ENCODE results near the gene ACAP1.

The ACAP1 gene

GRCh38 chr17:7317161-7317803, 19.0 kb upstream of the ACAP1 start:
- CTCF ChIA-PET, result no interaction called here
- Mint-ChIP-seq H3K4me3 (no peak overlapping the region), H3K4me1 (peaks cover 35% of the 10 kb centered on the region), H3K9me3 (no peaks in the 10 kb centered on the region), H3K27me3 (no peaks in the 10 kb centered on the region), H3K27ac (peak overlapping the region; percentile 76), H3K36me3 (peaks cover 41% of the 10 kb centered on the region)
- no peak for DNase-seq

GRCh38 chr17:7318121-7318860, 18.0 kb upstream of the ACAP1 start:
- Mint-ChIP-seq H3K27me3 (no peaks in the 10 kb centered on the region), H3K4me3 (no peak overlapping the region), H3K9me3 (no peaks in the 10 kb centered on the region), H3K27ac (peak overlapping the region; percentile 76), H3K36me3 (peaks cover 39% of the 10 kb centered on the region), H3K4me1 (peaks cover 24% of the 10 kb centered on the region)
- no peak for DNase-seq
- CTCF ChIA-PET, result no interaction called here

GRCh38 chr17:7321466-7321865, 14.9 kb upstream of the ACAP1 start:
- DNase-seq, result no peak
- no peak overlapping the region for H3K27ac Mint-ChIP-seq
- no peak overlapping the region for H3K4me3 Mint-ChIP-seq
- CTCF ChIA-PET, result interaction anchor here (1.0 to 1.4 kb wide), 2 partner anchors 24 to 28 kb away, joined by 3 to 4 read pairs; no protein-coding TSS in a partner anchor
- H3K9me3 Mint-ChIP-seq, result no peaks in the 10 kb centered on the region
- peaks cover 35% of the 10 kb centered on the region for H3K36me3 Mint-ChIP-seq
- H3K4me1 Mint-ChIP-seq, result peaks cover 8% of the 10 kb centered on the region
- H3K27me3 Mint-ChIP-seq, result no peaks in the 10 kb centered on the region

GRCh38 chr17:7322520-7323194, 13.7 kb upstream of the ACAP1 start:
- Mint-ChIP-seq H3K4me3 (no peak overlapping the region), H3K4me1 (peaks cover 13% of the 10 kb centered on the region), H3K27me3 (no peaks in the 10 kb centered on the region), H3K27ac (no peak overlapping the region), H3K9me3 (no peaks in the 10 kb centered on the region), H3K36me3 (peaks cover 32% of the 10 kb centered on the region)
- CTCF ChIA-PET, result interaction anchor here (1.0 to 4.8 kb wide), 5 partner anchors 13 to 27 kb away, joined by 3 to 29 read pairs (median 4); partner anchors contain the start of gene ACAP1
- no peak for DNase-seq

DNA sequence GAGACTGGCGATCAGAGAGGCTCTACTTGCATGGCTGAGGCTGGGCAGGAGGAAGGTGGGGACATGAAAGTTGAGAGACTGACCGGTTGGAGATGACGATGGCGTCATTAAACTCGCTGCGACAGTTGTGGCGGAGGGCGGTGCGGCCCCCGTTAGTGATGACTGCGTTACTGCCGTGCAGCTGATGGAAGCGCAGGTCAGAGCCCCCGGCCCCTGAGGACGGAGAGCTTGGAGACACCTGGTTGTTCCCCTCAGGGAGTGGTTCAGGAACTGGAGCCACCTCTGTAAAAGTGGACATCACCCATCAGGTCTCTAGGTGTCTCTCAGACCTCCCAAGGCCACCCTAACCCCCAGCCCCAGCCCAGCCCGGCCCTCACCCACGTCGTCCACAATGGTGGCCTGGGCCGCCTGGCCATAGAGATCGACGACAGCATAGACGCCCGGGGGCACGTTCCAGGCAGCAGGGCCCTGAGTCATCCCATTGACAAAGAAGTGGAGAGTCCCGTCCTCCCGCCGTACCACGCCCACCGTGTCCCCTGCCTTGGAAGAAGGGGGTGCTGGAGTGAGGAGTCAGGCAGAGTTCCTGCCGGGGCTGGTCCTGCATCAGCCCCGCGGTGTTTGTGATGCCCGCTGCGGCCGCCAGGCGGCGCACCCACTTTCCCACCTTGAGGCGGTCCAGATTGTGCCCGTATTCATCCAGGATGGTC, 12.4 kb upstream of the ACAP1 start:
- Mint-ChIP-seq H3K9me3 (no peaks in the 10 kb centered on the region), H3K4me3 (no peak overlapping the region), H3K4me1 (peaks cover 24% of the 10 kb centered on the region), H3K36me3 (peaks cover 26% of the 10 kb centered on the region), H3K27me3 (no peaks in the 10 kb centered on the region), H3K27ac (no peak overlapping the region)
- CTCF ChIA-PET, result interaction anchor here (0.7 to 4.8 kb wide), 7 partner anchors 10 to 27 kb away, joined by 3 to 54 read pairs (median 6); partner anchors contain the start of genes ACAP1 and GPS2
- peak; percentile 76 for DNase-seq

DNA sequence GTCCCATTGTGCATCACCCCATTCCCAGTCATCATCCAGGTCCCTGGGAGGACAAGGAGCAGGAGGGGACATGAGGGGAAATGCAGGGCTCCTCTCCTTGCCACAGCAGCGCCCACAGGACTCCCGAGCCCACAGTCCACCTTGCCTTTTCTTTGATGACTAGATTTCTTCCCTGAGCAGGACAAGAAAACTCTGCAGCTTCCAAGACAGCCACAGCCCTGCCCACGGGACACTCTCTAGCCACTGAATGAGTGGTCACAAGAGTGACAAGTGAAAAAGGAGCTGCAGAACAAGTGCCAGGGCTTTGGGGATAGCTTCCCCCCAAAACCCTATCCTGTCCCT, 11.9 kb upstream of the ACAP1 start:
- Mint-ChIP-seq H3K9me3 (no peaks in the 10 kb centered on the region), H3K36me3 (peaks cover 25% of the 10 kb centered on the region), H3K27me3 (no peaks in the 10 kb centered on the region), H3K27ac (no peak overlapping the region), H3K4me3 (no peak overlapping the region), H3K4me1 (peaks cover 25% of the 10 kb centered on the region)
- no peak for DNase-seq
- CTCF ChIA-PET, result interaction anchor here (0.8 to 4.8 kb wide), 8 partner anchors 10 to 27 kb away, joined by 3 to 54 read pairs (median 6); partner anchors contain the start of genes ACAP1 and GPS2

GRCh38 chr17:7325031-7325528, 11.2 kb upstream of the ACAP1 start:
- H3K27me3 Mint-ChIP-seq, result no peaks in the 10 kb centered on the region
- no peak overlapping the region for H3K4me3 Mint-ChIP-seq
- DNase-seq, result no peak
- CTCF ChIA-PET, result interaction anchor here (0.8 to 4.8 kb wide), 8 partner anchors 11 to 26 kb away, joined by 3 to 54 read pairs (median 6); partner anchors contain the start of genes ACAP1 and GPS2
- H3K9me3 Mint-ChIP-seq, result no peaks in the 10 kb centered on the region
- peaks cover 31% of the 10 kb centered on the region for H3K4me1 Mint-ChIP-seq
- no peak overlapping the region for H3K27ac Mint-ChIP-seq
- H3K36me3 Mint-ChIP-seq, result peaks cover 25% of the 10 kb centered on the region

GRCh38 chr17:7326186-7326585, 10.1 kb upstream of the ACAP1 start:
- no peak overlapping the region for H3K4me3 Mint-ChIP-seq
- DNase-seq, result no peak
- H3K36me3 Mint-ChIP-seq, result peaks cover 25% of the 10 kb centered on the region
- H3K27ac Mint-ChIP-seq, result no peak overlapping the region
- CTCF ChIA-PET, result interaction anchor here (0.5 to 4.8 kb wide), 4 partner anchors 11 to 39 kb away, joined by 3 to 54 read pairs (median 17); partner anchors contain the start of gene ACAP1
- peaks cover 40% of the 10 kb centered on the region for H3K4me1 Mint-ChIP-seq
- no peaks in the 10 kb centered on the region for H3K9me3 Mint-ChIP-seq
- no peaks in the 10 kb centered on the region for H3K27me3 Mint-ChIP-seq

- DNase-seq, result no peak
- H3K36me3 Mint-ChIP-seq, result peaks cover 21% of the 10 kb centered on the region
- no peak overlapping the region for H3K27ac Mint-ChIP-seq
- peaks cover 46% of the 10 kb centered on the region for H3K4me1 Mint-ChIP-seq
- no peaks in the 10 kb centered on the region for H3K9me3 Mint-ChIP-seq
- H3K4me3 Mint-ChIP-seq, result no peak overlapping the region
- no peaks in the 10 kb centered on the region for H3K27me3 Mint-ChIP-seq
- CTCF ChIA-PET, result interaction anchor here (0.9 to 4.8 kb wide), 3 partner anchors 10 to 18 kb away, joined by 3 to 54 read pairs (median 29); partner anchors contain the start of gene ACAP1
These were observed 9.3 kb upstream of the ACAP1 start for GRCh38 chr17:7327056-7327455.

- CTCF ChIA-PET, result interaction anchor here (4.3 to 4.8 kb wide), 2 partner anchors 10 to 18 kb away, joined by 29 to 54 read pairs; partner anchors contain the start of gene ACAP1
- Mint-ChIP-seq H3K27me3 (no peaks in the 10 kb centered on the region), H3K9me3 (no peaks in the 10 kb centered on the region), H3K4me3 (peak overlapping the region; percentile 43), H3K4me1 (peaks cover 50% of the 10 kb centered on the region), H3K36me3 (peaks cover 16% of the 10 kb centered on the region), H3K27ac (no peak overlapping the region)
- DNase-seq, result no peak
These were observed 8.8 kb upstream of the ACAP1 start for GRCh38 chr17:7327501-7327900.

- no peak for DNase-seq
- H3K36me3 Mint-ChIP-seq, result peaks cover 13% of the 10 kb centered on the region
- peaks cover 55% of the 10 kb centered on the region for H3K4me1 Mint-ChIP-seq
- peak overlapping the region; percentile 25 for H3K27ac Mint-ChIP-seq
- CTCF ChIA-PET, result interaction anchor here (1.7 to 2.0 kb wide), 2 partner anchors 8 to 32 kb away, joined by 4 to 6 read pairs; no protein-coding TSS in a partner anchor
- H3K9me3 Mint-ChIP-seq, result no peaks in the 10 kb centered on the region
- no peaks in the 10 kb centered on the region for H3K27me3 Mint-ChIP-seq
- H3K4me3 Mint-ChIP-seq, result peak overlapping the region; percentile 94
These were observed 8.3 kb upstream of the ACAP1 start for GRCh38 chr17:7328009-7328408.

DNA sequence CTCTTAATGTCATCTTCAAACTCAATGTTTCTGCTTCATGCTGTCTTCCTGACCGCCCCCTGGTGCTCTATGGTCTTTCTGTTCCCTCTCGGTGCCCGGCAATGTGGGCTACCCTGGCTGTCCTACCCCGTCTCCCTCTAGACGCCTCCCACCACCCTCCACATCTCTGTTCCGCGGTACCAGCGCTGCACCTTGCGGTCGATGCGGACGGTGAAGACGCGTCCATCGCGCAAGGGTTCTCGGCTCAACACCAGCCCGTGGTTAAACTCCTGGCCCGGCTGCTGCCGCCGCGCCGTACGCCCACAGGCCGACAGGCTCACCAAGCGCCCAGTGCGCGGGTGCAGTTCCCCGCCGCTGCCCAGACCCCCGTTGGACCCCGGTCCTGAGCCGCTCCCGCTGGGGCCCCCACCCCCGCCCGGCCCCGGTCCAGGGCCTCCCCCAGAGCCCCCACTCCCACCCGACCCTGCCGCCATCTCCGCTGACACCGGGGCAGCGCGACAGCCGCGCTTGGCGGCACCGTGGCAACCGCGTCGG, 7.4 kb upstream of the ACAP1 start, which contains the start of gene NEURL4:
Gene NEURL4, minus strand, starts transcription at position 496 of the 534 bp plus-strand sequence. Its CDS starts 23 bp downstream, at position 473.
- peaks cover 5% of the 10 kb centered on the region for H3K36me3 Mint-ChIP-seq
- CTCF ChIA-PET, result interaction anchor here (1.0 to 2.0 kb wide), 5 partner anchors 8 to 33 kb away, joined by 3 to 6 read pairs (median 4); no protein-coding TSS in a partner anchor
- H3K27me3 Mint-ChIP-seq, result no peaks in the 10 kb centered on the region
- no peak for DNase-seq
- peaks cover 63% of the 10 kb centered on the region for H3K4me1 Mint-ChIP-seq
- peak within 1 kb of the TSS; percentile 96 for H3K27ac Mint-ChIP-seq
- H3K9me3 Mint-ChIP-seq, result no peaks in the 10 kb centered on the region
- H3K4me3 Mint-ChIP-seq, result peak within 1 kb of the TSS; percentile 94

Measured in activated naive CD4-positive, alpha-beta T cell treated with anti-CD3 and anti-CD28 coated beads, Interleukin-2, amount 10 ng/mL, durations not matched to agents 7 days and 5 days (primary cell).